TTC549 (cell line): Measurements from ENCODE around the gene IKZF1.

Experiments
- FAIRE-seq: peaks from 2 replicates; lab custom pipeline; 2012; peaks lifted over from hg19 to GRCh38; lab: Jason Lieb, UNC

IKZF1 gene

GRCh38 chr7:50283731-50284130 lies 20.8 kb upstream of the IKZF1 start:
- FAIRE-seq, result no peak

- FAIRE-seq, result no peak
Measured at GRCh38 chr7:50284296-50284695, 20.2 kb upstream of the IKZF1 start.

- no peak for FAIRE-seq
Measured at GRCh38 chr7:50285269-50285668, 19.2 kb upstream of the IKZF1 start.

- no peak for FAIRE-seq
Measured at GRCh38 chr7:50287129-50287528, 17.4 kb upstream of the IKZF1 start.

GRCh38 chr7:50292165-50292757 lies 12.3 kb upstream of the IKZF1 start:
- FAIRE-seq, result no peak

- FAIRE-seq, result no peak
Measured at GRCh38 chr7:50292763-50293162, 11.8 kb upstream of the IKZF1 start.

- FAIRE-seq, result no peak
Measured at GRCh38 chr7:50293509-50294179, 10.9 kb upstream of the IKZF1 start.

- no peak for FAIRE-seq
Measured at GRCh38 chr7:50295133-50295532, 9.4 kb upstream of the IKZF1 start.

GRCh38 chr7:50296799-50297198 lies 7.7 kb upstream of the IKZF1 start:
- no peak for FAIRE-seq

GRCh38 chr7:50298811-50299562 lies 5.5 kb upstream of the IKZF1 start:
- FAIRE-seq, result no peak

- FAIRE-seq, result no peak
Measured at GRCh38 chr7:50300336-50300735, 4.2 kb upstream of the IKZF1 start.

GRCh38 chr7:50302486-50303334 lies 1.8 kb upstream of the IKZF1 start:
- no peak for FAIRE-seq

GRCh38 chr7:50303335-50304128 lies 984 bp upstream of the IKZF1 start:
- FAIRE-seq, result no peak

GRCh38 chr7:50304911-50305582 lies 531 bp downstream of the IKZF1 start:
- no peak for FAIRE-seq

- FAIRE-seq, result no peak
Measured at GRCh38 chr7:50305583-50306493, 1.3 kb downstream of the IKZF1 start.

GRCh38 chr7:50306494-50307367 lies 2.2 kb downstream of the IKZF1 start:
- no peak for FAIRE-seq

GRCh38 chr7:50307368-50308032 lies 3.0 kb downstream of the IKZF1 start:
- FAIRE-seq, result no peak

- FAIRE-seq, result no peak
Measured at GRCh38 chr7:50308203-50308531, 3.7 kb downstream of the IKZF1 start.
